GM18505 (cell line): ENCODE measurements around the gene ZDHHC23.

Experiments used
- ATAC-seq: cut with Tn5 transposase; IDR thresholded peaks from one replicate; pipeline ENCODE4 v1.9.1; 2021; ENCODE audit not compliant: unreplicated experiment
- POLR2A ChIP-seq: IDR thresholded peaks from 4 replicates; pipeline ENCODE4 v1.6.1; 2011; ENCODE audit warnings: borderline replicate concordance; ENCODE audit not compliant: insufficient read depth, insufficient read length; ENCODE audit errors: extremely low read depth

Gene ZDHHC23, protein sequence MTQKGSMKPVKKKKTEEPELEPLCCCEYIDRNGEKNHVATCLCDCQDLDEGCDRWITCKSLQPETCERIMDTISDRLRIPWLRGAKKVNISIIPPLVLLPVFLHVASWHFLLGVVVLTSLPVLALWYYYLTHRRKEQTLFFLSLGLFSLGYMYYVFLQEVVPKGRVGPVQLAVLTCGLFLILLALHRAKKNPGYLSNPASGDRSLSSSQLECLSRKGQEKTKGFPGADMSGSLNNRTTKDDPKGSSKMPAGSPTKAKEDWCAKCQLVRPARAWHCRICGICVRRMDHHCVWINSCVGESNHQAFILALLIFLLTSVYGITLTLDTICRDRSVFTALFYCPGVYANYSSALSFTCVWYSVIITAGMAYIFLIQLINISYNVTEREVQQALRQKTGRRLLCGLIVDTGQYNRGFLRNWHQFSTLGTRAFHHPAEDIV

DNA sequence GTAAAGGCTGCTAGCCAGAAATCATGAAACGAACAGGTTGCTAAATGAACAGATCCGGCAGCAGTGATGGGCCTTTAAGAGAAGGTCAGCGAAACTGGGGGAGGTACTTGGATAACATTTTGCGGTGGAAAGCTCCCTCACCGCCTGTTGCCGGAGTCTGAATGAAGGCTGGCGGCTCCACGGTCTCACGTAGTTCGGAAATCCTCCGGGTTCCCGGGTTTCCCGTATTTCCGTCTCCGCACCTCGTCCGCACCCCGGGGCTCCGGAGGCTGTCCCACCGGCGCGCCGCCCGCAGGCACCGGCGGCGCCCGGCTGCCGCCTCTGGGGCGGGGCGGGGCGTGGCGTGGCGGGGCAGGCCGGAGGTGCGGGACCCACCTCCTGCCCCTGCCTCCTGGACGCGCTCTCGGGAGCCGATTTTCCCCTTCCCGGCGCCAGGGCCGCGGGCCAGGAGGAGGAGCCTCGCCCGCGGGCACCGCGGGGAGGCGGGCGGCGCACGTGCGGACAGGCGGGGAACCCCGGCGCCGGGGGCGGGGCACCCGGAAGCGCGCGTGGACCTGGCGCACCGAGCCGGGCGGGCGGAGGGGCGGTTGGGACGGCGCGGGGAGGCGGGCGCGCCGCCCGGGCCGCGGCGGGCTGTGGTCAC, at the start of gene ZDHHC23:
Gene ZDHHC23, plus strand, starts transcription at position 642 of the 643 bp plus-strand sequence. CDS start 790 bp downstream, outside the sequence.
- ATAC-seq, result peak; percentile 76
- TF ChIP-seq POLR2A, result peak; percentile 31

DNA sequence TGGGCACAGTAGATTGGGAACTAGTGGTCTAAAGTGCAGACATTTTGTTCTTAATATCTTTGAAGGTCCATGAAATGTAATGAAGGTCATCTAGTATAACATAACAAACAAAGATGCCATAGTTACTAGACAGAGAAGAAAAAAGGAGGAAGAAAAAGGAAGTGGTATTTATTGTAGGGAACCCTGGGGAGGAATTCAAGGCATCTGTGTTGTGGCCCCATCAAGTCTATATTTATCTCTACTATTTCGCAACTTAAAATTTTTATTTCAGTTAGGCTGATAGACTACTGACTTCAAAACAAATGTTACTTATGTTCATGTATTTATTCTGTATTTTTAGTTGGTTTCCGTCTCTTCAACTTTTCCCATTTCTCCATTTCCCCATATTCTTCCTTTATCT, 48.9 kb upstream of the ZDHHC23 start:
- no peak for TF ChIP-seq POLR2A
- ATAC-seq, result no peak

DNA sequence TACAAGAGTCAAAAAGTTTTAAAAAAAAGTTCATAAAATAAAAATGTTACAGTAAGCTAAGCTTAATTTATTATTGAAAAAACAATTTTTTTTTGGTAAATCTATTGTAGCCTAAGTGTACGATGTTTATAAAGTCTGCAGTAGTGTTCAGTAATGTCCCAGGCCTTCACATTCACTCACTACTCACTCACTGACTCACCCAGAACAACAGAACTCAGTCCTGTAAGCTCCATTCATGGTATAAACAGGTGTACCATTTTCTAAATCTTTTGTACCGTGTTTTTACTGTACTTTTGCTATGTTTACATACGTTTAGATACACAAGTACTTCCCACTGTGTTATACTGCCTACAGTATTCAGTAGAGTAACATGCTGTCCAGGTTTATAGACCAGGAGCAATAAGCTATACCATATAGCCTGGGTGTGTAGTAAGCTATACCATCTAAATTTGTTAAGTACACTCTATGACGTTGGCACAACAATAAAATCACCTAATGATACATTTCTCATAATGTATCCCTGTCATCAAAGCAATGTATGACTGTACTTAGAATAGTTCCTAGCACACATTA, 41.2 kb upstream of the ZDHHC23 start:
- no peak for ATAC-seq
- TF ChIP-seq POLR2A, result no peak

DNA sequence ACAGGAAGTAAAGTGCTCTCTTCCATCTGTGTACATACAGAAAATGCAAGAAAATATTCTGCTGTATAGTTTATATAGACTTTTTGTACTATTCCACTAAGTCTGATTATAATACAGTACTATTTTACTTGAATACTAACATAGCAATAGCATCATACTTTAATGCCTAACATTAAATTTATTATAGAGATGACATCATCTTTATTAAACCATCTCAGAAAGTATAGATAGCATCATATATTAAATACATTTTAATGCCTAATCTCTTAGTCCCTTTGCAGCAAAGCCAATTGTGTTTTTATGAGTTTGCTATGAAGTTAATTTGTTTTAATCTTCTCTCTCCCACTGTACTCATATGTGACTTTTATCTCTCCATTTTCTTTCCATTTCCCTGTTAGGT, 39.7 kb upstream of the ZDHHC23 start:
- no peak for ATAC-seq
- TF ChIP-seq POLR2A, result no peak

DNA sequence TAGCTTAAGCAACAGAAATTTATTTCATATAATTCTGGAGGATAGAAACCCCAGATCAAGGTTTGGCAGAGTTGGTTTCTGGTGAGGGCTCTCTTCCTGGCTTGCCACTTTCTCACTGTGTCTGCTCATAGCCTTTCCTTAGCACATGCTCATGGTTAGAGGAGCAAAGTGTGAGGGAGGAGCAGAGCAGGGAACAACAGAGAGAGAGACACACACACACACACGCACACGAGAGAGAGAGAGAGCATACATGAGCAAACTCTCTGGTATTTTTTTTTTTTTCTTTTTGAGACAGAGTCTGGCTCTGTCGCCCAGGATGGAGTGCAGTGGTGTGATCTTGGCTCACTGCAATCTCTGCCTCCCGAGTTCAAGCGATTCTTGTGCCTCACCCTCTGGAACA, 36.8 kb upstream of the ZDHHC23 start:
- no peak for ATAC-seq
- TF ChIP-seq POLR2A, result no peak

DNA sequence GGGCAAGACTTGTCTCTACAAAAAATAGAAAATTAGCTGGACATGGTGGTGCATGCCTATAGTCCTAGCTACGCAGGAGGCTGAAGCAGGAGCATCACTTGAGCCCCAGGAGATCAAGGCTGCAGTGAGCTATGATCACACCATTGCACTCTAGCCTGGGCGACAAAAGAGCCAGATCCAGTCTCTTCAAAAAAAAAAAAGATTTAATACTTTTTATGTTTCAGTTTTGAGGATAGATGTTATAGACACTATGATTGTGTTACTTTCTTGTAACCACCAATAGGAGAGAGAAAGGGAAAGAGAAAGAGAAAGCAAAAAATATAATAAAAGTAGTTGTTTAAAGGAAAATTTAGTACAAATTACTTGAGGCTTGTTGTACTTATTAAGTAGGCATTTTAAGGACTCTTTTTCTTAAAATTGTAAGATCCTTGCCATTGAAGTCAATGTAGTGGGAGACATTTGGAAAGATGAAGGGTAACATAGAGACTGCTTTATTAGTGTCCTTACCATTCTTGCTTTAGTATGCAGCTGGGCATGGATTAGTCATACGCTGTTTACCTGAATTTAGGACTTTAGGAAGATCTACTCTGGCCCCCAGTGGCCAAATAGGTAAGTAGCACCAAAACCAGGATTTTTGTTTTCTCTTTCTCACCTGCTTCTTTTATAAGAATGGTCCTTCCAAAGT, 35.1 kb upstream of the ZDHHC23 start:
- peak; percentile 95 for ATAC-seq

DNA sequence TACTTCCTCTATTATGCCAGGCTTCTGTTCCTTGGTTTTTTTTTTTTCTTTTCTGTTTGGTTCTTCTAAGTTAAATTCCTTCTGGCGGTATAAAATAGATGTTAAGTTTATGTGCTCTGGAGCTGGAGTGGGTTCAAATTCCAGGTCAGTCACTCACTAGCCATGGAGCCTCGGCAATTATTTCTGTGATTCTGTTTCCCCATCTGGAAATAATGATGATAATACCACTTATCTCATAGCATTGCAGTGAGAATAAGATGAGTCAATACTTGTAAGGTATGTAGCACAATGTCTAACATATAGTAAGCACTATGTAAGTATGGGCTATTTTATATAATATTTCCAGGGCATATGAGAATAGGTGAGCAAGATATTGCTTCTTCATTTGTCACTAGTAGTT, 33.2 kb upstream of the ZDHHC23 start:
- no peak for TF ChIP-seq POLR2A
- ATAC-seq, result no peak

More for the DNA sequence above, 35.1 kb upstream of the ZDHHC23 start:
- no peak for TF ChIP-seq POLR2A

DNA sequence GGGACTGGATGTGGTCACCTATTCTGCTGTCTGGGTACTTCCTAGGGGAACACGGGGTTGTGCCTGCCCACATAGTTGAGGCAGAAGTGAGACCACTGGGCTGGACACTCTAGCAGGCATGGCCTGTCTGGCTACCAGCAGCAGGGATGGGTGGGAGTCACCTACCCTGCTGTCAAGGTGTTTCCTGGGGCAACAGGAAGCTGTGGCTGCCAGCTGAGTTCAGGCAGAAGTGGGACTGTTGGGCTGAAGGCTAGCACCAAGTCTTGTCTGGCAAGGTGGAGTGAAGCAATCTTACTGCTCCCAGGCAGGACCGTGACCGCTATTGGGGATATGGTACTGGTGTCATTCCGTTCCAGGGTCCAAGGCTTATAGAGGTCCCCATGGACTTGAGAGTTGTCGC, 20.3 kb upstream of the ZDHHC23 start:
- ATAC-seq, result no peak
- no peak for TF ChIP-seq POLR2A

DNA sequence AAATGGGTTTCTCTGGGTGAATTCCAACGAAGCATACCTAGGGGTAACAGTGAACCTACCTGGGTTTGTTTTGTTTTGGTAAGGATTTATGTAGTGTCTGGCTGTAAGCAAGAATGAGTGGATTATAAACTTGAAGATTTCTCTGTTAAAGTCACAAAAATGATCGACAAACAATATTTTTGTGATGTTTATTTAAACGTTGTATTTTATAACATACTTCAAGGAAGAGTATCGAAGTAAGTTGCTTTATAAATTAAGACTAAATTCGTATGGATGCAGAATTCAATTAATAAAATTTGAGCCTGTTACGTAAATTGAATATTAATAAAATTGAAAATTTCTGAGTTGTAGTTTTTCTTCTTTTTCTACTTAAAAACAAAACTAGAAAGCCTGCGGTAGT, 982 bp upstream of the ZDHHC23 start:
- no peak for ATAC-seq
- TF ChIP-seq POLR2A, result no peak

DNA sequence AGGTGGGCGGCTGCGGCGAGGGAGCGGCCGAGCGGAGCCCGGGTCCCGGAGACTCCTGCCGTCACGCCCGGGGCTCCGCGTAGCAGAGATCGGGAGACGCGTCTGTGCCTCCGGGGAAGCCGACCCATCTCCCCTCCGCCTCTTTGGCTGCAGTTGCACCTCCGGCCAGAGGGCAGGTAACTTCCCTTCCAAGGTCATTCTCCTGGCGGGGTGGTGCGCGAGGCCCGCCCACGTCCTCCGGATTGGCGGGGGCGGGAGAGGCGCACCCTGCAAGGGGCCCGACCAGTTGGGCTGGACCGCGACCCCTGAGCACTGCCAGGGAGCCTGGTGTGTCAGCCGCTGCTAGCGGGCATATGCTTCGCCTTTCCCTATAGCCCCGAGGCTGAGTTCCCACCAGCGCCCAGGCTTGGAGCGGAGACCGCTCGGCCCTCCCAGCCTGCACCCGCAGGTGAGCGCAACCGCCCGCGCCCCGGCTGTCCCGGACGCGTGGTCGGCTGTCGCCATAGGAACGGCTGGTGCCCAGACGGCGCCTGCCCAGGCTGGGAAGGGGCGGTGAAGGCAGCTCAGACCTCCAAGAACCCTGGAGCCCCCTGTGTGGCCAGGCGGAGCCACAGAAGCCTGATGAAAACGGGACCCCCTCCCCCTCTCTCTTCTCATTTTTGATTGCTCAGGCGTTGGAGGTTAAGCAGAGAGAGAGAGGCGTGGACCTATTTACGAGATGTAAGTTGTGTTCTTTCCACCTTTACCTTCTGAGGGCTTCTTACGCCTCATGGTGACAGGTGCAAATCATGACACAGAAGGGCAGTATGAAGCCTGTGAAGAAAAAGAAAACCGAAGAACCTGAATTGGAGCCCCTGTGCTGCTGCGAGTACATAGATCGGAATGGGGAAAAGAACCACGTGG, 453 bp downstream of the ZDHHC23 start:
- ATAC-seq, result peak; percentile 44
- no peak for TF ChIP-seq POLR2A

DNA sequence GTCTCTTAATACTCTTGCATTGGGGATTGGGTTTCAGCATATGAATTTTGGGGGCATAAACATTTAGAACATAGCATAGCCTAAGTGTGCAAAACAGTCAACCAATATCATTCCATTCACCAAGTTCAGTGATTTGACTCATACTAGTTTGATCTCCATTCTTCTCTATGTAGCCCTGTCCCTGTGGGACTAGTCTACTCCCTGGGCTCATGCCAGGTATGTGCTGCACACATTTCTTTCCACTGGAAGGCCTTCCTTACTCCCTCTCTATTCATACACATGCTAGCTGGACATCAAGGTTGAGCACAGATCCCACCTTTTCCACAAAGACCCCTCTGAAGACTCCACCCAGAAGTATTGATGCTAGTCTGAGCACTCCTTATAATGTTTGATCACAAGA, 5.1 kb downstream of the ZDHHC23 start:
- no peak for ATAC-seq
- no peak for TF ChIP-seq POLR2A

DNA sequence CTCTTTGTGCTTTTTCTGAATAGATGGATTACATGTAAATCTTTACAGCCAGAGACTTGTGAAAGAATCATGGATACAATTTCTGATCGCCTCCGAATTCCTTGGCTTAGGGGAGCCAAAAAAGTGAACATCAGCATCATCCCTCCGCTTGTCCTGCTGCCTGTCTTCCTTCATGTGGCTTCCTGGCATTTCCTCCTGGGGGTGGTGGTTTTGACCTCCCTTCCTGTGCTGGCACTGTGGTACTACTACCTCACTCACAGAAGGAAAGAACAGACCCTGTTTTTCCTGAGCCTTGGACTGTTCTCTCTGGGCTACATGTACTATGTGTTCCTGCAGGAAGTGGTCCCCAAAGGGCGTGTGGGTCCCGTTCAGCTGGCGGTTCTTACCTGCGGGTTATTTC, 5.9 kb downstream of the ZDHHC23 start:
- TF ChIP-seq POLR2A, result no peak
- ATAC-seq, result no peak
